K562 (cell line): ENCODE data around the gene TMEM170A. TPM values are rescaled to one million over a fixed set of nuclear protein-coding genes. Genes with fewer than 3 reads are reported as not detected.

Experiments used
- ATF3 ChIP-seq, 2 experiments: fragments of 450-650 bp in 1 of 2; sonication (generic) in 1 of 2; formaldehyde crosslinking in 1 of 2; IDR thresholded peaks in 1 of 2; conservative IDR thresholded peaks in 1 of 2; 2 replicates each; pipeline versions ENCODE4 v1.6.1 to v1.8.1; 2016 to 2023; ENCODE audit warnings: mild to moderate bottlenecking in 2 of 2, moderate library complexity in 2 of 2, inconsistent platforms in 1 of 2, missing genetic modification reagents in 1 of 2
- BRF1 ChIP-seq: IDR thresholded peaks from 3 replicates; pipeline ENCODE4 v1.6.1; 2011; ENCODE audit warnings: borderline replicate concordance, mild to moderate bottlenecking; ENCODE audit not compliant: insufficient read length; ENCODE audit errors: extremely low read depth
- CC2D1A ChIP-seq: fragments of 450-650 bp; IDR thresholded peaks from 2 replicates; pipeline ENCODE4 v1.6.1; 2017; ENCODE audit warnings: mild to moderate bottlenecking
- DEAF1 ChIP-seq: fragments of 450-650 bp; formaldehyde crosslinking; IDR thresholded peaks from 2 replicates; pipeline ENCODE4 v1.4.0; 2020; ENCODE audit warnings: mild to moderate bottlenecking, moderate library complexity
- HDAC1 ChIP-seq, 2 experiments: fragments of 450-650 bp; IDR thresholded peaks; 2 replicates each; pipeline ENCODE4 v1.6.1; 2016 to 2017; ENCODE audit warnings: inconsistent platforms in 1 of 2, mild to moderate bottlenecking in 1 of 2, moderate library complexity in 1 of 2
- HOXB6 ChIP-seq: fragments of 250-450 bp; sonication (Bioruptor Pico); IDR thresholded peaks from 2 replicates; pipeline ENCODE4 v1.5.1; 2022; ENCODE audit warnings: mild to moderate bottlenecking, borderline replicate concordance
- JUND ChIP-seq, 2 experiments: IDR thresholded peaks; 2 replicates in 1 of 2; 3 replicates in 1 of 2; pipeline ENCODE4 v1.6.1; 2011; ENCODE audit warnings: borderline replicate concordance in 2 of 2, low read depth in 2 of 2, low read length in 2 of 2, improper control_type of control experiment in 1 of 2, missing biosample characterization in 1 of 2, missing genetic modification characterization in 1 of 2, missing genetic modification reagents in 1 of 2
- RAD21 ChIP-seq, 2 experiments: fragments of 250-450 bp in 1 of 2; fragments of 450-650 bp in 1 of 2; sonication (Bioruptor Pico) in 1 of 2; formaldehyde crosslinking in 1 of 2; IDR thresholded peaks in 1 of 2; conservative IDR thresholded peaks in 1 of 2; 2 replicates each; pipeline versions ENCODE4 v1.4.0 to v1.8.0; 2020 to 2022; ENCODE audit warnings: mild to moderate bottlenecking in 2 of 2, moderate library complexity in 1 of 2
- SMC3 ChIP-seq: conservative IDR thresholded peaks from 2 replicates; pipeline ENCODE4 v1.6.1; 2011; ENCODE audit warnings: low read depth, low read length, improper control_type of control experiment; ENCODE audit not compliant: insufficient read depth
- ZBTB40 ChIP-seq, 2 experiments: fragments of 450-650 bp in 1 of 2; sonication (generic) in 1 of 2; formaldehyde crosslinking in 1 of 2; IDR thresholded peaks; 2 replicates each; pipeline versions ENCODE4 v1.7.1 to v1.9.0; 2016 to 2022; ENCODE audit warnings: inconsistent platforms in 1 of 2, mild to moderate bottlenecking in 1 of 2, missing genetic modification reagents in 1 of 2
- ZNF324 ChIP-seq: fragments of 250-450 bp; sonication (Bioruptor Pico); IDR thresholded peaks from 2 replicates; pipeline ENCODE4 v1.4.0; 2020; ENCODE audit warnings: mild to moderate bottlenecking
- ZNF384 ChIP-seq: IDR thresholded peaks from 2 replicates; pipeline ENCODE4 v1.6.1; 2012; ENCODE audit warnings: low read depth, low read length, improper control_type of control experiment
- polyA plus RNA-seq, 8 experiments: library from polyadenylated mRNA; depleted of rRNA in 4 of 8; stranded (reverse) in 5 of 8; unstranded in 3 of 8; fragments of >200 nt; fragmentation: Nextera tagmentation in 2 of 8; fragmentation: Illumina TruSeq in 1 of 8; extraction: Ambion mirVana in 2 of 8; extraction: Trizol in 1 of 8; gene quantifications; 2 replicates each; pipeline versions ENCODE4 v1.2.1 to v1.2.3, GENCODE V29; 2011 to 2014; ENCODE audit warnings: inconsistent platforms in 1 of 8, missing spikeins in 1 of 8
- total RNA-seq, 7 experiments: library from RNA; depleted of rRNA in 6 of 7; stranded (reverse); fragments of >200 nt in 6 of 7; fragmentation: Illumina TruSeq in 2 of 7; extraction: Trizol in 2 of 7; gene quantifications; 2 replicates each; pipeline versions ENCODE4 v1.2.1 to v1.2.3, GENCODE V29; 2011 to 2021; ENCODE audit warnings: low replicate concordance in 1 of 7

The TMEM170A gene
- total and polyA plus RNA-seq, 9 of the 15 experiments (the other 6 are each of a cell fraction or from before 2014, with no cell fraction given): 6.1 to 30.2 (median 15.0) TPM

GRCh38 chr16:75471723-75472633, 7.5 kb upstream of the TMEM170A start (continued):
- TF ChIP-seq ZBTB40 (IDR thresholded peaks at IDR 0.05) (no peak), ZBTB40 (CRISPR knock-in tag; IDR thresholded peaks at IDR 0.05) (no peak), HDAC1 (IDR thresholded peaks at IDR 0.05) (no peak), HOXB6 (CRISPR knock-in tag) (no peak), DEAF1 (peak; percentile 21; the same call in 1 of the 2 replicates), CC2D1A (0 out of 2 replicates have a peak, but pooled peaks have one; percentile 35), ATF3 (IDR thresholded peaks at IDR 0.05) (peak; percentile 19; the same call in 1 of the 2 replicates), ATF3 (CRISPR knock-in tag; conservative IDR thresholded peaks at IDR 0.05) (no peak), JUND (IDR thresholded peaks at IDR 0.05; ENCODE audit: borderline replicate concordance, low read depth, low read length) (peak; percentile 67; the same call in 1 of the 2 replicates), JUND (tag; IDR thresholded peaks at IDR 0.05; ENCODE audit: borderline replicate concordance, low read depth, low read length) (0 out of 3 replicates have a peak, but pooled peaks have one; percentile 33), ZNF384 (no peak), BRF1 (no peak), ZNF324 (CRISPR knock-in tag) (no peak), SMC3 (peak; percentile 57), RAD21 (CRISPR knock-in tag; conservative IDR thresholded peaks at IDR 0.05 in 1 of 2, IDR thresholded peaks at IDR 0.05 in 1 of 2) (peak; percentile 74 to 92)
